ENCODE measurements around the gene REEP3. TPM values are rescaled to one million over a fixed set of nuclear protein-coding genes. Genes with fewer than 3 reads are reported as not detected.

The REEP3 gene
- total RNA-seq, 1 experiment from 2014 or later, result 51.8 TPM

- no peaks in the 10 kb centered on the region for H3K9me3 Mint-ChIP-seq (ENCODE audit: unreplicated experiment)
- peaks cover 13% of the 10 kb centered on the region for H3K36me3 Mint-ChIP-seq (ENCODE audit: insufficient read depth, unreplicated experiment)
- H3K27me3 Mint-ChIP-seq (ENCODE audit: insufficient read depth, unreplicated experiment), result no peaks in the 10 kb centered on the region
- H3K27ac Mint-ChIP-seq (ENCODE audit: low read depth, unreplicated experiment), result peak overlapping the region; percentile 83
- H3K4me3 Mint-ChIP-seq (ENCODE audit: unreplicated experiment), result peak overlapping the region; percentile 86
- intact Hi-C loops (cut with micrococcal nuclease), result loop anchor here (1.0 to 5.0 kb wide), 3 partner anchors 108 to 354 kb away; no protein-coding TSS in a partner anchor
- POLR2A ChIA-PET, result interaction anchor here (0.6 to 13.7 kb wide), 41 partner anchors 9 to 309 kb away, joined by 3 to 205 read pairs (median 5); partner anchors contain the start of gene JMJD1C
- BruUV-seq (replicated peaks), result no TSS peak
- peak; percentile 65 for DNase-seq (ENCODE audit: unreplicated experiment)
- CTCF ChIA-PET, result interaction anchor here (0.7 to 2.5 kb wide), 7 partner anchors 16 to 293 kb away, joined by 3 to 18 read pairs (median 4); no protein-coding TSS in a partner anchor
- TF ChIP-seq CTCF (IDR thresholded peaks at IDR 0.05; ENCODE audit: unreplicated experiment), result no peak
- H3K4me1 Mint-ChIP-seq (ENCODE audit: insufficient read depth, unreplicated experiment), result peaks cover 46% of the 10 kb centered on the region
Measured at GRCh38 chr10:63521416-63522276, 445 bp downstream of the REEP3 start.

GRCh38 chr10:63522277-63522687, 1.1 kb downstream of the REEP3 start:
- ChIA-PET CTCF (interaction anchor here (0.6 to 2.5 kb wide), 14 partner anchors 11 to 305 kb away, joined by 3 to 18 read pairs (median 4); no protein-coding TSS in a partner anchor), POLR2A (interaction anchor here (0.7 to 13.7 kb wide), 35 partner anchors 8 to 309 kb away, joined by 3 to 205 read pairs (median 6); partner anchors contain the start of gene JMJD1C)
- Mint-ChIP-seq H3K4me1 (ENCODE audit: insufficient read depth, unreplicated experiment) (peaks cover 45% of the 10 kb centered on the region), H3K27ac (ENCODE audit: low read depth, unreplicated experiment) (peak overlapping the region; percentile 83), H3K36me3 (ENCODE audit: insufficient read depth, unreplicated experiment) (peaks cover 15% of the 10 kb centered on the region), H3K4me3 (ENCODE audit: unreplicated experiment) (peak overlapping the region; percentile 86), H3K9me3 (ENCODE audit: unreplicated experiment) (no peaks in the 10 kb centered on the region), H3K27me3 (ENCODE audit: insufficient read depth, unreplicated experiment) (no peaks in the 10 kb centered on the region)
- intact Hi-C loops (cut with micrococcal nuclease), result loop anchor here (5.0 kb wide), 2 partner anchors 190 to 355 kb away; no protein-coding TSS in a partner anchor
- no peak for TF ChIP-seq CTCF (IDR thresholded peaks at IDR 0.05; ENCODE audit: unreplicated experiment)
- BruUV-seq (replicated peaks), result TSS peak; percentile 57
- DNase-seq (ENCODE audit: unreplicated experiment), result no peak

- no peak for DNase-seq (ENCODE audit: unreplicated experiment)
- ChIA-PET POLR2A (interaction anchor here (0.6 to 13.7 kb wide), 28 partner anchors 13 to 306 kb away, joined by 3 to 205 read pairs (median 6); partner anchors contain the start of gene JMJD1C), CTCF (interaction anchor here (0.6 to 2.5 kb wide), 13 partner anchors 10 to 305 kb away, joined by 3 to 18 read pairs (median 4); no protein-coding TSS in a partner anchor)
- H3K4me3 Mint-ChIP-seq (ENCODE audit: unreplicated experiment), result peak overlapping the region; percentile 86
- intact Hi-C loops (cut with micrococcal nuclease), result loop anchor here (5.0 kb wide), 2 partner anchors 189 to 356 kb away; no protein-coding TSS in a partner anchor
- peak overlapping the region; percentile 83 for H3K27ac Mint-ChIP-seq (ENCODE audit: low read depth, unreplicated experiment)
- H3K4me1 Mint-ChIP-seq (ENCODE audit: insufficient read depth, unreplicated experiment), result peaks cover 48% of the 10 kb centered on the region
- peaks cover 4% of the 10 kb centered on the region for H3K9me3 Mint-ChIP-seq (ENCODE audit: unreplicated experiment)
- peaks cover 15% of the 10 kb centered on the region for H3K36me3 Mint-ChIP-seq (ENCODE audit: insufficient read depth, unreplicated experiment)
- no peaks in the 10 kb centered on the region for H3K27me3 Mint-ChIP-seq (ENCODE audit: insufficient read depth, unreplicated experiment)
- BruUV-seq (replicated peaks), result no TSS peak
- TF ChIP-seq CTCF (IDR thresholded peaks at IDR 0.05; ENCODE audit: unreplicated experiment), result no peak
Measured at GRCh38 chr10:63522995-63523394, 1.8 kb downstream of the REEP3 start.

GRCh38 chr10:63525021-63525420, 3.8 kb downstream of the REEP3 start:
- no peaks in the 10 kb centered on the region for H3K27me3 Mint-ChIP-seq (ENCODE audit: insufficient read depth, unreplicated experiment)
- TF ChIP-seq CTCF (IDR thresholded peaks at IDR 0.05; ENCODE audit: unreplicated experiment), result no peak
- ChIA-PET CTCF (interaction anchor here (0.5 to 1.0 kb wide), 6 partner anchors 37 to 308 kb away, joined by 3 to 4 read pairs (median 4); no protein-coding TSS in a partner anchor), POLR2A (interaction anchor here (0.7 to 13.7 kb wide), 6 partner anchors 28 to 279 kb away, joined by 3 to 202 read pairs (median 4); no protein-coding TSS in a partner anchor)
- H3K9me3 Mint-ChIP-seq (ENCODE audit: unreplicated experiment), result peaks cover 15% of the 10 kb centered on the region
- no peak overlapping the region for H3K4me3 Mint-ChIP-seq (ENCODE audit: unreplicated experiment)
- peaks cover 39% of the 10 kb centered on the region for H3K4me1 Mint-ChIP-seq (ENCODE audit: insufficient read depth, unreplicated experiment)
- no peak for DNase-seq (ENCODE audit: unreplicated experiment)
- H3K27ac Mint-ChIP-seq (ENCODE audit: low read depth, unreplicated experiment), result no peak overlapping the region
- intact Hi-C loops (cut with micrococcal nuclease), result no loop called here
- peaks cover 15% of the 10 kb centered on the region for H3K36me3 Mint-ChIP-seq (ENCODE audit: insufficient read depth, unreplicated experiment)
- BruUV-seq (replicated peaks), result no TSS peak
